OCI-LY1 (cell line): ENCODE data around the gene FAM24B.

Experiments
- H2AFZ ChIP-seq: fragments of 200-600 bp; sonication (generic), shearing (Covaris generic); 2 replicates; pipeline ENCODE4 v1.6.0; 2014; ENCODE audit warnings: antibody characterized with exemption, mild to moderate bottlenecking, low read length
- H3F3A ChIP-seq: fragments of 200-600 bp; sonication (generic), shearing (Covaris generic); 2 replicates; pipeline ENCODE4 v1.6.0; 2014; ENCODE audit warnings: mild to moderate bottlenecking, antibody characterized with exemption, low read length, moderate library complexity; ENCODE audit not compliant: insufficient read depth
- H3K27ac ChIP-seq: fragments of 200-600 bp; sonication (generic); 2 replicates; pipeline ENCODE4 v1.5.1; 2014; ENCODE audit warnings: low read length, mixed run types, mild to moderate bottlenecking, low read depth; ENCODE audit not compliant: poor library complexity, severe bottlenecking
- H3K27me3 ChIP-seq: fragments of 200-600 bp; sonication (generic); 2 replicates; pipeline ENCODE4 v1.6.0; 2014; ENCODE audit warnings: antibody characterized with exemption, mild to moderate bottlenecking, low read length, moderate library complexity; ENCODE audit not compliant: insufficient read depth
- H3K36me3 ChIP-seq: fragments of 200-600 bp; sonication (generic); 2 replicates; pipeline ENCODE4 v1.6.1; 2014; ENCODE audit warnings: mild to moderate bottlenecking, antibody characterized with exemption, low read length, moderate library complexity, mixed read lengths; ENCODE audit not compliant: insufficient read depth
- H3K4me1 ChIP-seq: fragments of 200-600 bp; sonication (generic); 2 replicates; pipeline ENCODE4 v1.5.1; 2014; ENCODE audit warnings: mild to moderate bottlenecking, low read length, moderate library complexity; ENCODE audit not compliant: insufficient read depth, severe bottlenecking
- H3K4me2 ChIP-seq: fragments of 200-600 bp; sonication (generic), shearing (Covaris generic); 2 replicates; pipeline ENCODE4 v1.6.1; 2014; ENCODE audit warnings: low read length
- H3K4me3 ChIP-seq: fragments of 200-600 bp; sonication (generic); 2 replicates; pipeline ENCODE4 v1.5.1; 2014; ENCODE audit warnings: low read length, low read depth, mild to moderate bottlenecking, mixed read lengths; ENCODE audit not compliant: poor library complexity, severe bottlenecking
- H3K79me2 ChIP-seq: fragments of 200-600 bp; shearing (Covaris generic); 2 replicates; pipeline ENCODE4 v1.6.1; 2016; ENCODE audit warnings: mixed run types, low read length, mixed read lengths; ENCODE audit not compliant: insufficient read depth
- H3K9ac ChIP-seq: fragments of 200-600 bp; sonication (generic), shearing (Covaris generic); 2 replicates; pipeline ENCODE4 v1.6.1; 2014; ENCODE audit warnings: mild to moderate bottlenecking, low read length, mixed read lengths
- H3K9me2 ChIP-seq: fragments of 200-600 bp; sonication (generic), shearing (Covaris generic); 2 replicates; pipeline ENCODE4 v1.6.1; 2014; ENCODE audit warnings: low read depth, mild to moderate bottlenecking, low read length, mixed read lengths
- H3K9me3 ChIP-seq: fragments of 200-600 bp; shearing (Covaris generic); 2 replicates; pipeline ENCODE4 v1.6.1; 2014; ENCODE audit warnings: low read length, mixed read lengths
- H4K20me1 ChIP-seq: fragments of 200-600 bp; sonication (generic), shearing (Covaris generic); 2 replicates; pipeline ENCODE4 v1.6.0; 2016; ENCODE audit warnings: mild to moderate bottlenecking, low read length; ENCODE audit not compliant: insufficient read depth
- EZH2 ChIP-seq: fragments of 200-600 bp; sonication (generic), shearing (Covaris generic); IDR thresholded peaks from 2 replicates; pipeline ENCODE4 v1.8.0; 2017; ENCODE audit warnings: borderline replicate concordance, mixed run types, mild to moderate bottlenecking, antibody characterized with exemption, low read length, moderate library complexity, mixed read lengths
- TF ChIP-seq, protein P1 (sequence below): fragments of 200-600 bp; sonication (generic), shearing (Covaris generic); IDR thresholded peaks from 2 replicates; pipeline ENCODE4 v1.5.1; 2017; ENCODE audit warnings: mild to moderate bottlenecking, antibody characterized with exemption, low read length, moderate library complexity, mixed read lengths

The FAM24B gene

DNA sequence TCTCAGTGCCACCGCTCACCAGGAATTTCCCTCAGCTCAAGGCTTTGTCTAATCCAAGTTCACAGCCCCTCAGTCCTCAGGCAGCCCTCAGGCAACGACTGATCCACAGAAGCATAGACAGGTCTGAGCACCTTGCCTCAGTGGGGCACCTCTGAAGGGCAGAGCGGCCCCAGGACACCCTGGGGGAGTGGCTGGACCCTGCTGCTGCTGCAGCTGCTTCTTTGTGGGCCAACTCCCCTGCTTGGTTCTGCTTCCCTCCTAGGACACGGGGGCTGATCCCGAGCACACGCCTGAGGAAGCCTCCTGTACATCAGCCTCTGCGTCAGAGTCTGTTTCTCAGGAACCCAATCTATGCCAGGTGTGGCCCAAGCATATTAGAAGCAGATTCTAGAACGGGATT lies 49.9 kb downstream of the FAM24B start:
- H3K4me3 ChIP-seq, result no peak overlapping the region
- no peaks in the 10 kb centered on the region for H3K27me3 ChIP-seq
- no peaks in the 10 kb centered on the region for H4K20me1 ChIP-seq
- TF ChIP-seq, protein P1, sequence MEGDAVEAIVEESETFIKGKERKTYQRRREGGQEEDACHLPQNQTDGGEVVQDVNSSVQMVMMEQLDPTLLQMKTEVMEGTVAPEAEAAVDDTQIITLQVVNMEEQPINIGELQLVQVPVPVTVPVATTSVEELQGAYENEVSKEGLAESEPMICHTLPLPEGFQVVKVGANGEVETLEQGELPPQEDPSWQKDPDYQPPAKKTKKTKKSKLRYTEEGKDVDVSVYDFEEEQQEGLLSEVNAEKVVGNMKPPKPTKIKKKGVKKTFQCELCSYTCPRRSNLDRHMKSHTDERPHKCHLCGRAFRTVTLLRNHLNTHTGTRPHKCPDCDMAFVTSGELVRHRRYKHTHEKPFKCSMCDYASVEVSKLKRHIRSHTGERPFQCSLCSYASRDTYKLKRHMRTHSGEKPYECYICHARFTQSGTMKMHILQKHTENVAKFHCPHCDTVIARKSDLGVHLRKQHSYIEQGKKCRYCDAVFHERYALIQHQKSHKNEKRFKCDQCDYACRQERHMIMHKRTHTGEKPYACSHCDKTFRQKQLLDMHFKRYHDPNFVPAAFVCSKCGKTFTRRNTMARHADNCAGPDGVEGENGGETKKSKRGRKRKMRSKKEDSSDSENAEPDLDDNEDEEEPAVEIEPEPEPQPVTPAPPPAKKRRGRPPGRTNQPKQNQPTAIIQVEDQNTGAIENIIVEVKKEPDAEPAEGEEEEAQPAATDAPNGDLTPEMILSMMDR, result no peak
- TF ChIP-seq EZH2, result no peak
- no peak overlapping the region for H3K4me2 ChIP-seq
- H3F3A ChIP-seq, result no peaks in the 10 kb centered on the region
- H3K27ac ChIP-seq, result no peak overlapping the region
- H3K9me2 ChIP-seq, result no peaks in the 10 kb centered on the region
- no peak overlapping the region for H3K9ac ChIP-seq
- no peaks in the 10 kb centered on the region for H3K9me3 ChIP-seq
- no peak overlapping the region for H2AFZ ChIP-seq
- H3K36me3 ChIP-seq, result no peaks in the 10 kb centered on the region; the same call in 1 of the 2 replicates
- H3K4me1 ChIP-seq, result no peaks in the 10 kb centered on the region
- H3K79me2 ChIP-seq, result no peaks in the 10 kb centered on the region

DNA sequence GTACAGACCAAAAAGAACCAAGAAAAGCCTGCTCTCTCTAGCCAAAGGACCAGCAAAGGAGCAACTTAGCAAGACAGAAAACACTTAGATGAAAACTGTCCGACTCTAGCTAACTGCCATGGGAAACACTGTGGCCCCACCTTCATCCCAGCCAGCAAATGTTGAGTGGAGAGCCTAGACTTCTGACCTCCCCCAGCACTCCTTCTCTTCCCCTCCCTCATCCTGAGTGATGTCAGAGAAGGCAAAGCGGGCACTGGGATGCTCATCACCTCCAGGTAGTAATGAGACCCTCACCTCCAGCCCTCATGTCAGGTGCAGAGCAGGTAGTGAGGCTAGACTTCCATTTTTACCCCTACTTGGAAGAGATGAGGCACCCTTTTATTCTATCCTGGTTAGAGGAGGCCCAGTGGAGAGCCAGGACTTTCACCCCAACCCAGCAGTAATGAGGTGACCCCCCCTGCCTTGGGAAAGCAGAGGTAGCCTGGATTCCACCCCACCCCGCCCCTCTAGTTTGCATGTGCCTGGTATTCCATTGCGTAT lies 50.6 kb downstream of the FAM24B start:
- Histone ChIP-seq H4K20me1 (no peaks in the 10 kb centered on the region), H3K79me2 (no peaks in the 10 kb centered on the region), H3K27me3 (no peaks in the 10 kb centered on the region), H3K4me1 (no peaks in the 10 kb centered on the region), H3K9me3 (no peaks in the 10 kb centered on the region), H3K9me2 (no peaks in the 10 kb centered on the region), H3K4me3 (no peak overlapping the region), H2AFZ (no peak overlapping the region), H3F3A (no peaks in the 10 kb centered on the region), H3K4me2 (no peak overlapping the region), H3K9ac (no peak overlapping the region), H3K36me3 (no peaks in the 10 kb centered on the region; the same call in 1 of the 2 replicates), H3K27ac (no peak overlapping the region)
- TF ChIP-seq, protein P1, result no peak
- TF ChIP-seq EZH2, result no peak

DNA sequence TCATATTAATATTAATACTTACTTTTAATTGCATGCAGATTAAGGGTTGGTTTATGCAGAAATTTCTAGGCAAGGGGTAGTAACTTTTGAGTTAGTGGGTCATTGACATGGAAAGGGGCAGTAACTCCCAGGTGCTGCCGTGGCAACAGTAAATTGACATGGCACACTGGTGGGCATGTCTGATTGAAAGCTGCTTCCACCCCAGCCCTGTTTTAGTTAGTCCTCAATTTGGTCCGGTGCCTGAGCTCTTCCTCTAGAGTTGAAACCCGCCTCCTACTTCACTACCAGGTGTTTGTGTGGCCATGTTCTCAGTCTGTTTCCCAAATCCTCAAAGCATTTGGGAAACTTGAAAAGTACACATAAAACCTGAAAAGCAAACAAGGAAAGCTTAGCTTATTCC lies 52.1 kb downstream of the FAM24B start:
- Histone ChIP-seq H3K79me2 (no peaks in the 10 kb centered on the region), H3K9me3 (no peaks in the 10 kb centered on the region), H2AFZ (no peak overlapping the region), H3F3A (no peaks in the 10 kb centered on the region), H3K9me2 (no peaks in the 10 kb centered on the region), H3K27me3 (no peaks in the 10 kb centered on the region), H3K36me3 (no peaks in the 10 kb centered on the region), H3K4me3 (no peak overlapping the region), H3K4me1 (no peaks in the 10 kb centered on the region), H3K4me2 (no peak overlapping the region), H4K20me1 (no peaks in the 10 kb centered on the region), H3K27ac (no peak overlapping the region), H3K9ac (no peak overlapping the region)
- no peak for TF ChIP-seq EZH2
- TF ChIP-seq, protein P1, result no peak
